ENCODE measurements around the gene BAG1. TPM values are rescaled to one million over a fixed set of nuclear protein-coding genes. Genes with fewer than 3 reads are reported as not detected.

BAG1 gene
- total RNA-seq, 4 donors from 2014 or later = 128 to 165 (median 139) TPM

DNA sequence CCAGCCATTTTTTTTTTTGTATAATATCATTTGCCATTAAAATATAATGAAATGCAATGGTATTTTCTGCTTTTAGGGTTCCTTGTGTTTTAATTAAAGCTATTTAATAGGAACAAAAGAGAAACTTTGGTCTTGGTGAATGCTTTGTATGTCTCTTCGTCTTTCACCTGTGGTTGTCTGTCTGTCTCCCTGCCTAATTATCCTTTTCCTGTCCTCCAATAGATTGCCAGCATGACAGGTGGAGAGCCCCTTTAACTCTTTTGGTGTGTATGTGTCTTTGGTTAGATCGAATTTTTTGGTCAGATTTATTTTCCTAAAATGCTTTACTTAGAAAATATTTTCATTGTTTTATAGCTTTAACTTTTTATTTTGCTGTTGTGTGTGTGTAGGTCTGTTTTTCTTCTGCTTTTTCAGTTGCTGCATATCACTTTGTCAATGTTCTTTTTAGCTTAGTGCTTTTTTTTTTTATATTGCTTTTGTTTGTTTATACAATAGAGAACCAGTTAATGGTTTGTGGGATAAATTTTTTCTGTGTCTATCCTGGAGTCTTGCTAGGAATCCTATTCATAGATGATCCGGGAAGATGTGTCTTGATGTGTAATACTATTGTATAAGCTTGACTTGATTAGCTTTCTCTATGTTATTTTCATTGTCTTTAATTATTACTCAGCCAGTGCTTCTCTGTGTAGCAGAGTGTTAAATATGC is 8.9 kb upstream of the BAG1 start:
- WGBS, 2 donors (ENCODE audit: low coverage in 1 of 2) = 42 to 82% methylated on average over 2 to 3 of the region's 3 CpGs
- ATAC-seq = no peak
- no peak for TF ChIP-seq POLR2AphosphoS5 (IDR thresholded peaks at IDR 0.05)
- TF ChIP-seq EP300 (IDR thresholded peaks at IDR 0.05) = no peak
- TF ChIP-seq, protein P1, sequence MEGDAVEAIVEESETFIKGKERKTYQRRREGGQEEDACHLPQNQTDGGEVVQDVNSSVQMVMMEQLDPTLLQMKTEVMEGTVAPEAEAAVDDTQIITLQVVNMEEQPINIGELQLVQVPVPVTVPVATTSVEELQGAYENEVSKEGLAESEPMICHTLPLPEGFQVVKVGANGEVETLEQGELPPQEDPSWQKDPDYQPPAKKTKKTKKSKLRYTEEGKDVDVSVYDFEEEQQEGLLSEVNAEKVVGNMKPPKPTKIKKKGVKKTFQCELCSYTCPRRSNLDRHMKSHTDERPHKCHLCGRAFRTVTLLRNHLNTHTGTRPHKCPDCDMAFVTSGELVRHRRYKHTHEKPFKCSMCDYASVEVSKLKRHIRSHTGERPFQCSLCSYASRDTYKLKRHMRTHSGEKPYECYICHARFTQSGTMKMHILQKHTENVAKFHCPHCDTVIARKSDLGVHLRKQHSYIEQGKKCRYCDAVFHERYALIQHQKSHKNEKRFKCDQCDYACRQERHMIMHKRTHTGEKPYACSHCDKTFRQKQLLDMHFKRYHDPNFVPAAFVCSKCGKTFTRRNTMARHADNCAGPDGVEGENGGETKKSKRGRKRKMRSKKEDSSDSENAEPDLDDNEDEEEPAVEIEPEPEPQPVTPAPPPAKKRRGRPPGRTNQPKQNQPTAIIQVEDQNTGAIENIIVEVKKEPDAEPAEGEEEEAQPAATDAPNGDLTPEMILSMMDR (IDR thresholded peaks at IDR 0.05) = no peak
- Histone ChIP-seq H3K4me1 (no peaks in the 10 kb centered on the region), H3K4me3 (no peak overlapping the region), H3K27ac (no peak overlapping the region), H3K36me3 (peaks cover 17 to 99% of the 10 kb centered on the region in 2 donors), H3K9me3 (no peaks in the 10 kb centered on the region), H3K27me3 (no peaks in the 10 kb centered on the region)

DNA sequence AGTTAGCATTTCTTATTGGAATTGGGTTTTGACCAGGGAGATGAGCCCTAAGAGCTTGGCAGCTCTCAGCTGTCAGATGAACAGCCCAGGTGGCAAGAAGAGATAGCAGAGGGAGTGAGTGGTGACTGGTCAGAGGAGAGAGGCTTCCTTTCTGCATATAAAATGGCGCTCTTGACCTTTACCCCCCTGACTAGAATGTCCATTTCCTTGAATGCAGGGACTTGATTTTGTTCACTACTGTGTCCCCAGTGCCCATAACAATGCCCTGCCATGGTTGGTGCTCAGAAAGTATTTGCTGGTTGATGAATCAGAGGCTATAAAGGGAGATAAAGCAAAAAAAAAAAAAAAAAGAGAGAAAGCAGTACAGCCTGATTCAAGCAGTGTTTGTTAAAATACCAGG is 7.6 kb upstream of the BAG1 start:
- TF ChIP-seq POLR2AphosphoS5 (IDR thresholded peaks at IDR 0.05) (no peak), EP300 (IDR thresholded peaks at IDR 0.05) (no peak), POLR2A (IDR thresholded peaks at IDR 0.05) (no peak)
- TF ChIP-seq, protein P1 (IDR thresholded peaks at IDR 0.05) = no peak
- whole genome bisulfite sequencing, 2 donors (ENCODE audit: low coverage in 1 of 2) = 100% methylated on average over 1 of the region's 1 CpG; no CpG with 5 or more reads in 1 of the 2 donors
- Histone ChIP-seq H3K4me3 (no peak overlapping the region), H3K27me3 (no peaks in the 10 kb centered on the region), H3K9me3 (no peaks in the 10 kb centered on the region), H3K27ac (no peak overlapping the region), H3K36me3 (peaks cover 11 to 99% of the 10 kb centered on the region in 2 donors), H3K4me1 (peaks cover 0 to 5% (median 0%) of the 10 kb centered on the region in 3 donors)
- no peak for ATAC-seq

DNA sequence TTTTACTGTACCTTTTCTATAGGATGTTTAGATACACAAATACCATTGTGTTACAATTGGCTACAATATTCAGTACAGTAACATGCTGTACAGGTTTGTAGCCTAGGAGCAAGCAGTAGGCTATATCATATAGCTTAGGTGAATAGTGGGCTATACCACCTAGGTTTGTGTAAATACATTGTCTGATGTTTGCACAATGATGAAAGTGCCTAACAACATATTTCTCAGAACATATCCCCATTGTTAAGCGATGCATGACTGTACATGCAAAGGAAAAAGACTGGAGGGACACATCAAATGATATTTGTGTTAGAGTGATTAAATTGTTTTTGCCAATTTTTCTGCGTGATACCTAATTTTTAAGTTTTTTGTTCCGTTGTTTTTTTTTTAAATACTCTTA is 5.6 kb upstream of the BAG1 start:
- H3K4me3 ChIP-seq = no peak overlapping the region
- 96 to 98% methylated on average over 3 of the region's 3 CpGs for WGBS, 2 donors (ENCODE audit: low coverage in 1 of 2)
- H3K27me3 ChIP-seq = no peaks in the 10 kb centered on the region
- peaks cover 11 to 87% of the 10 kb centered on the region in 2 donors for H3K36me3 ChIP-seq
- no peak for ATAC-seq
- no peak overlapping the region for H3K27ac ChIP-seq
- no peak for TF ChIP-seq EP300 (IDR thresholded peaks at IDR 0.05)
- TF ChIP-seq POLR2AphosphoS5 (IDR thresholded peaks at IDR 0.05) = no peak
- TF ChIP-seq POLR2A (IDR thresholded peaks at IDR 0.05) = no peak
- TF ChIP-seq, protein P1 (IDR thresholded peaks at IDR 0.05) = no peak
- H3K4me1 ChIP-seq = peaks cover 7 to 24% (median 8%) of the 10 kb centered on the region in 3 donors
- no peaks in the 10 kb centered on the region for H3K9me3 ChIP-seq

DNA sequence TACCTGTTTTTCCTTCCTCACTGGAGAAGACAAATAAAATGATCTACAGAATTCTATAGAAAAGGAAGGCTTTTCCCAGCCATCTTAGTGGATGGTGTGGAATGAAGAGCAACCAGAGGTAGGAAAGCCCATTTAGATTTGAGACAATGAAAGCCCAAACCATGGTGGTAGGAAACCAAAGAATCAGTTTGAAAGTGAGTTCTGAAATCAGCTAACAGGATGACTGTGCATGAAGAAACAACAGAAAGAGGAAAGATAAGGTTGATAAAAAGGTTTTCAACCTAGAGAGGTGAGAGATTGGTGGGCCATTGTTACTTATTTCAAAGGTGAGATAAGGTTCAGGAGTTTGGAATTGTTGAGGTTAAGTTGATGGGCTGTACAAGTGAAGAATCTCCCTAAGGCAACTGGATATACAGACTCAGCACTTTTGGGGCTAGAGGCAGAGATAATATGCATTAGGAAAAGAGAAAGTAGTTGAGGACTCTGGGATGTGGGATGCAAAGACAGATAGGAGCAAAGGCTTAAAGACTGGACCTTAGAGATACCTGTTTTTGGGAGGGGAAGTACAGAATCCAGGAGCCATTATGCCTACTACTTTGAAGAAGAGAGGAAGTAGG is 2.8 kb upstream of the BAG1 start:
- no peak for TF ChIP-seq POLR2A (IDR thresholded peaks at IDR 0.05)
- Histone ChIP-seq H3K4me3 (no peak overlapping the region), H3K27me3 (no peaks in the 10 kb centered on the region), H3K4me1 (peaks cover 7 to 39% (median 15%) of the 10 kb centered on the region in 3 donors), H3K27ac (no peak overlapping the region), H3K9me3 (no peaks in the 10 kb centered on the region), H3K36me3 (peaks cover 11 to 61% of the 10 kb centered on the region in 2 donors)
- ATAC-seq = no peak

DNA sequence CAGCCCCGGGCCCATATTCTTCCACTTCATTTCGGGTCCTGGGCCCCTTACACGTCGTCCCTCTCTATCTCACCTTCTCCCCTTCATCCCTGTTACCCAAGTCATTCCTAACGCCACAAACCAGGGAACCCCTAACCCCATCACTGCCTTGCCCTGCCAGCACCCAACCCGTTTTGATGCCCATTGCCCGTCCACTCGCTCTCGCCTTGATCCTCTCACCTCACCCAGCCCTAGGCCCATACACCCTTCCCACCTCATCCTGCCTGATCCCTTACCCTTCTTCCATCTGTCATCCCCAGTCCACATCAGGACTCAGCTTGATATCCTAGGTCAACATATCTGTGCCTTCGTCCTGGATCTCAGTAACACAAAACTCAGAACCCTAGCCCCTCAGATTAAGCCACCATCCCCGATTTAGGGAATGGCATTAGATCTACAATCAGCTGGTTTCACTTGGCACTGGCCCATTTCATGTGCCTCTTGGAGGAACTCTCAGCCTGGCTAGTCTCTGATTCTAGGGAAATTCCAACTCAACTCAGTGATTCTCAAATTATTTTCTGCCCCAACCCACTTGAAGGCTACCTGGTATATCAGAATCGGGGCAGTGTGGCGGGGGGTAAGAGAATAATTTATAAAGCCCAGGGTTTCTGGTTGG is 830 bp upstream of the BAG1 start:
- peak overlapping the region; percentile 96 to 97 for H3K4me3 ChIP-seq
- peaks cover 0 to 61% of the 10 kb centered on the region in 2 donors for H3K36me3 ChIP-seq
- 19 to 23% methylated on average over 7 to 13 of the region's 13 CpGs for WGBS, 2 donors (ENCODE audit: low coverage in 1 of 2)
- no peaks in the 10 kb centered on the region for H3K27me3 ChIP-seq
- H3K27ac ChIP-seq = peak overlapping the region; percentile 92 to 97 (median 96)
- peaks cover 7 to 46% (median 15%) of the 10 kb centered on the region in 3 donors for H3K4me1 ChIP-seq
- no peak for TF ChIP-seq POLR2A (IDR thresholded peaks at IDR 0.05)
- TF ChIP-seq, protein P1 (IDR thresholded peaks at IDR 0.05) = no peak
- TF ChIP-seq POLR2AphosphoS5 (IDR thresholded peaks at IDR 0.05) = no peak
- no peak for TF ChIP-seq EP300 (IDR thresholded peaks at IDR 0.05)
- ATAC-seq = no peak
- H3K9me3 ChIP-seq = no peaks in the 10 kb centered on the region

Data from gastroesophageal sphincter (tissue), 4 donors.